Stomach (tissue), 9 donors: ENCODE results near the gene PKP4. TPM values are rescaled to one million over a fixed set of nuclear protein-coding genes. Genes with fewer than 3 reads are reported as not detected.

Experiments used
- DNase-seq, 2 donors: peaks; one replicate each; pipeline versions ENCODE4 v3.0.0 to v3.0.0-alpha.2; 2013 to 2019
- H3K27ac ChIP-seq, 5 donors: fragments of 200-600 bp in 4 of 5; sonication (generic) in 4 of 5; one replicate each; pipeline ENCODE4 v1.5.1; 2013 to 2019; ENCODE audit warnings: mild to moderate bottlenecking in 1 of 5, moderate library complexity in 1 of 5
- H3K27me3 ChIP-seq, 3 donors: fragments of 200-600 bp; sonication (generic); one replicate each; pipeline ENCODE4 v1.5.1; 2017 to 2019; ENCODE audit warnings: mixed run types in 1 of 3
- H3K36me3 ChIP-seq, 4 donors: fragments of 200-600 bp; sonication (generic); 1 replicate in 3 of 4; 2 replicates in 1 of 4; pipeline ENCODE4 v1.5.1; 2016 to 2019
- H3K4me1 ChIP-seq, 4 donors: fragments of 200-600 bp; sonication (generic); one replicate each; pipeline ENCODE4 v1.5.1; 2016 to 2019
- H3K4me3 ChIP-seq, 4 donors: fragments of 200-600 bp; sonication (generic) in 3 of 4; one replicate each; pipeline ENCODE4 v1.5.1; 2016 to 2019; ENCODE audit warnings: mild to moderate bottlenecking in 1 of 4
- H3K9me3 ChIP-seq, 4 donors: fragments of 200-600 bp; sonication (generic); one replicate each; pipeline ENCODE4 v1.5.1; 2016 to 2019
- CTCF ChIP-seq, 7 experiments: fragments of 450-650 bp in 4 of 7; fragments of 200-600 bp in 3 of 7; sonication (generic) in 3 of 7; IDR thresholded peaks; one replicate each; pipeline ENCODE4 v1.5.1; 2016 to 2019; ENCODE audit warnings: antibody characterized with exemption in 7 of 7, control low read depth in 2 of 7, mild to moderate bottlenecking in 1 of 7
- EP300 ChIP-seq: sonication (generic); formaldehyde crosslinking; IDR thresholded peaks from one replicate; pipeline ENCODE4 v1.6.1; 2017; ENCODE audit warnings: antibody characterized with exemption
- POLR2A ChIP-seq, 4 donors: fragments of 450-650 bp; IDR thresholded peaks; one replicate each; pipeline ENCODE4 v1.6.1; 2016; ENCODE audit warnings: antibody characterized with exemption in 4 of 4, control low read depth in 2 of 4, mild to moderate bottlenecking in 1 of 4, moderate library complexity in 1 of 4
- POLR2AphosphoS5 ChIP-seq, 3 donors: sonication (generic); formaldehyde crosslinking; IDR thresholded peaks; one replicate each; pipeline ENCODE4 v1.6.1; 2016; ENCODE audit warnings: antibody characterized with exemption in 3 of 3
- WGBS, 5 donors: extraction: QIAGEN DNeasy Blood & Tissue Kit in 3 of 5; methylation state at CpG; one replicate each; pipeline versions ENCODE4 v1.1.5 to v1.1.7; 2013 to 2018; 5-methylcytosine and 5-hydroxymethylcytosine counted together
- intact Hi-C: fragments of 100-400 bp; cut with DNase I; formaldehyde crosslinking; loops from one replicate; pipeline ENCODE4 v1.15.1; 2023; ENCODE audit warnings: low total_unique reads
- polyA plus RNA-seq, 3 donors: library from polyadenylated mRNA; stranded (reverse); fragments of 200-250 nt; gene quantifications; one replicate each; pipeline ENCODE4 v1.2.3, GENCODE V29; 2013
- total RNA-seq, 5 donors: library from RNA; depleted of rRNA; stranded (reverse); fragments of >200 nt; gene quantifications; one replicate each; pipeline versions ENCODE4 v1.1.0 to v1.2.3, GENCODE V29; 2014 to 2016
- donor health status: healthy with polysubstance abuse.
- donor health status: Bipolar disorder and iron deficiency.
- donor health status: healthy.

Gene PKP4
- total and polyA plus RNA-seq, 8 donors = 20.5 to 223 (median 75.8) TPM

- Histone ChIP-seq H3K27me3 (no peaks in the 10 kb centered on the region), H3K4me3 (no peak overlapping the region), H3K4me1 (no peaks in the 10 kb centered on the region), H3K36me3 (no peaks in the 10 kb centered on the region), H3K27ac (no peak overlapping the region), H3K9me3 (peaks cover 0 to 4% (median 0%) of the 10 kb centered on the region in 4 donors)
- TF ChIP-seq CTCF (IDR thresholded peaks at IDR 0.05) (no peak), EP300 (no peak), POLR2A (IDR thresholded peaks at IDR 0.05) (no peak), POLR2AphosphoS5 (IDR thresholded peaks at IDR 0.05) (no peak)
- intact Hi-C loops = no loop called here
- WGBS, 5 donors = 92 to 100% (median 95%) methylated on average over 1 of the region's 1 CpG
- no peak for DNase-seq
Observed at GRCh38 chr2:158443606-158444005, 13.1 kb upstream of the PKP4 start.

- intact Hi-C loops = no loop called here
- peaks cover 4 to 55% (median 38%) of the 10 kb centered on the region in 4 donors for H3K4me1 ChIP-seq
Observed at GRCh38 chr2:158457092-158457825, 507 bp downstream of the PKP4 start.

GRCh38 chr2:158457826-158458616, 1.3 kb downstream of the PKP4 start:
- H3K9me3 ChIP-seq = no peaks in the 10 kb centered on the region
- H3K4me3 ChIP-seq = peak overlapping the region; percentile 79 to 88 (median 86)
- H3K27me3 ChIP-seq = no peaks in the 10 kb centered on the region
- H3K4me1 ChIP-seq = peaks cover 4 to 58% (median 38%) of the 10 kb centered on the region in 4 donors
- TF ChIP-seq POLR2A (IDR thresholded peaks at IDR 0.05) = peak in 1 of 4 donors; percentile 41
- peak in 5 of 7 experiments; percentile 35 to 59 (median 47) for TF ChIP-seq CTCF (IDR thresholded peaks at IDR 0.05)
- TF ChIP-seq EP300 = no peak
- peak in 2 of 3 donors; percentile 83 to 85 for TF ChIP-seq POLR2AphosphoS5 (IDR thresholded peaks at IDR 0.05)
- no peaks in the 10 kb centered on the region for H3K36me3 ChIP-seq
- peak; percentile 90 to 95 for DNase-seq
- intact Hi-C loops = no loop called here
- H3K27ac ChIP-seq = peak overlapping the region; percentile 90 to 98 (median 95)
- 0 to 1% (median 0%) methylated on average over 24 to 61 of the region's 61 CpGs for WGBS, 5 donors

More at GRCh38 chr2:158457092-158457825, 507 bp downstream of the PKP4 start:
- TF ChIP-seq EP300 = no peak
- no peak for TF ChIP-seq POLR2A (IDR thresholded peaks at IDR 0.05)
- no peak for TF ChIP-seq POLR2AphosphoS5 (IDR thresholded peaks at IDR 0.05)
- TF ChIP-seq CTCF (IDR thresholded peaks at IDR 0.05) = no peak
- H3K4me3 ChIP-seq = peak overlapping the region; percentile 79 to 88 (median 86)
- H3K9me3 ChIP-seq = no peaks in the 10 kb centered on the region
- peak; percentile 65 to 89 for DNase-seq
- 0 to 1% (median 0%) methylated on average over 50 to 83 of the region's 84 CpGs for WGBS, 5 donors
- H3K27ac ChIP-seq = peak overlapping the region; percentile 90 to 98 (median 95)
- no peaks in the 10 kb centered on the region for H3K27me3 ChIP-seq
- no peaks in the 10 kb centered on the region for H3K36me3 ChIP-seq

GRCh38 chr2:158458617-158458920, 1.8 kb downstream of the PKP4 start:
- H3K9me3 ChIP-seq = no peaks in the 10 kb centered on the region
- WGBS, 5 donors = 30 to 39% (median 35%) methylated on average over 9 of the region's 9 CpGs
- TF ChIP-seq POLR2AphosphoS5 (IDR thresholded peaks at IDR 0.05) (no peak), POLR2A (IDR thresholded peaks at IDR 0.05) (no peak), CTCF (IDR thresholded peaks at IDR 0.05) (no peak), EP300 (no peak)
- peak overlapping the region; percentile 79 to 88 (median 86) for H3K4me3 ChIP-seq
- no peak for DNase-seq
- no peaks in the 10 kb centered on the region for H3K27me3 ChIP-seq
- no peaks in the 10 kb centered on the region for H3K36me3 ChIP-seq
- peak overlapping the region in 4 of 5 donors; percentile 95 to 98 (median 96) for H3K27ac ChIP-seq
- intact Hi-C loops = no loop called here
- peaks cover 4 to 55% (median 38%) of the 10 kb centered on the region in 4 donors for H3K4me1 ChIP-seq
